GM12878 (cell line): ENCODE data around the gene UBXN7. TPM values are rescaled to one million over a fixed set of nuclear protein-coding genes. Genes with fewer than 3 reads are reported as not detected.

Experiments used
- ATAC-seq: fragments of 200-7000 bp; cut with Tn5 transposase; 3 replicates; pipeline ENCODE4 v1.9.1; 2020; ENCODE audit warnings: mild to moderate bottlenecking, moderate library complexity
- BruUV-seq: library from RNA; stranded (reverse); fragments of 400-500 nt; replicated peaks from 2 replicates; lab custom pipeline; 2021; lab: Mats Ljungman, UMichigan
- CTCF ChIA-PET: fragments of 300-600 bp; sonication (Branson Sonifier 250); formaldehyde crosslinking; extraction: SDS; loops from one replicate; lab custom pipeline; 2021; ENCODE audit warnings: inconsistent platforms; lab: Yijun Ruan, JAX
- POLR2A ChIA-PET: fragments of 350-600 bp; formaldehyde crosslinking; extraction: SDS; loops from one replicate; lab custom pipeline; 2021; ENCODE audit warnings: inconsistent platforms; lab: Charles Lee
- RAD21 ChIA-PET: fragments of 300-600 bp; sonication (Branson Sonifier 250); formaldehyde crosslinking; loops from one replicate; lab custom pipeline; 2023; ENCODE audit warnings: antibody characterized with exemption; ENCODE audit not compliant: unreplicated experiment; lab: Charles Lee
- SMC1A ChIA-PET: fragments of 300-600 bp; sonication (Branson Sonifier 250); formaldehyde crosslinking; loops from one replicate; lab custom pipeline; 2023; ENCODE audit not compliant: unreplicated experiment, uncharacterized antibody; lab: Charles Lee
- DNase-seq: peaks from one replicate; pipeline ENCODE4 v3.0.0-alpha.2; 2011; ENCODE audit warnings: low read depth, low spot score
- FAIRE-seq: peaks from 3 replicates; lab custom pipeline; 2011; peaks lifted over from hg19 to GRCh38; lab: Jason Lieb, UNC
- H2AFZ ChIP-seq: 2 replicates; pipeline ENCODE4 v1.6.0; 2011; ENCODE audit warnings: low read depth, low read length, control low read depth; ENCODE audit not compliant: control insufficient read depth
- H3K27ac ChIP-seq: 2 replicates; pipeline ENCODE4 v1.5.1; 2011; ENCODE audit warnings: control low read depth; ENCODE audit not compliant: control insufficient read depth, insufficient read depth
- H3K27me3 ChIP-seq, 2 experiments: replicated peaks in 1 of 2; 2 replicates each; pipeline versions ENCODE4 v1.6.0 to v1.6.1; 2011; ENCODE audit warnings: low read length in 1 of 2; ENCODE audit not compliant: control insufficient read depth in 2 of 2, insufficient read depth in 2 of 2
- H3K36me3 ChIP-seq, 2 experiments: 2 replicates each; pipeline ENCODE4 v1.5.1; 2011; ENCODE audit warnings: low read length in 1 of 2; ENCODE audit not compliant: control insufficient read depth in 2 of 2, insufficient read depth in 2 of 2
- H3K4me1 ChIP-seq: 2 replicates; pipeline ENCODE4 v1.6.1; 2011; ENCODE audit warnings: mild to moderate bottlenecking, low read length, moderate library complexity, mixed read lengths; ENCODE audit not compliant: control insufficient read depth, insufficient read depth
- H3K4me2 ChIP-seq: 2 replicates; pipeline ENCODE4 v1.6.0; 2011; ENCODE audit warnings: control low read depth; ENCODE audit not compliant: control insufficient read depth, insufficient read depth
- H3K4me3 ChIP-seq: fragments of 200-600 bp; sonication (generic); 2 replicates; pipeline ENCODE4 v1.5.1; 2016
- H3K79me2 ChIP-seq: 2 replicates; pipeline ENCODE4 v1.6.0; 2011; ENCODE audit warnings: low read length; ENCODE audit not compliant: control insufficient read depth, insufficient read depth
- H3K9ac ChIP-seq: 2 replicates; pipeline ENCODE4 v1.8.0; 2011; ENCODE audit warnings: low read length, control low read depth, mixed read lengths; ENCODE audit not compliant: control insufficient read depth, insufficient read depth
- H3K9me3 ChIP-seq: replicated peaks from 3 replicates; pipeline ENCODE4 v1.5.1; 2011; ENCODE audit warnings: mild to moderate bottlenecking, low read length; ENCODE audit not compliant: control insufficient read depth, insufficient read depth
- H4K20me1 ChIP-seq: 2 replicates; pipeline ENCODE4 v1.6.0; 2011; ENCODE audit not compliant: control insufficient read depth, insufficient read depth
- BACH1 ChIP-seq: fragments of 450-650 bp; IDR thresholded peaks from 2 replicates; pipeline ENCODE4 v1.6.1; 2017; ENCODE audit warnings: mild to moderate bottlenecking, borderline replicate concordance
- BCL11A ChIP-seq: IDR thresholded peaks from 2 replicates; pipeline ENCODE4 v1.6.1; 2011; ENCODE audit warnings: low read depth, low read length
- CHD1 ChIP-seq: IDR thresholded peaks from 2 replicates; pipeline ENCODE4 v1.6.1; 2012; ENCODE audit warnings: low read depth, low read length, improper control_type of control experiment
- EGR1 ChIP-seq, 2 experiments: IDR thresholded peaks; 1 replicate in 1 of 2; 2 replicates in 1 of 2; pipeline ENCODE4 v1.6.1; 2011 to 2012; ENCODE audit warnings: low read depth in 2 of 2, low read length in 2 of 2, borderline replicate concordance in 1 of 2, mild to moderate bottlenecking in 1 of 2, moderate library complexity in 1 of 2
- IRF4 ChIP-seq: IDR thresholded peaks from 2 replicates; pipeline ENCODE4 v1.6.1; 2011; ENCODE audit warnings: low read depth, low read length
- KAT2A ChIP-seq: conservative IDR thresholded peaks from 2 replicates; pipeline ENCODE4 v1.6.1; 2011; ENCODE audit warnings: low read depth, low read length; ENCODE audit not compliant: control insufficient read depth
- LARP7 ChIP-seq: fragments of 450-650 bp; IDR thresholded peaks from 2 replicates; pipeline ENCODE4 v1.6.1; 2017; ENCODE audit warnings: mild to moderate bottlenecking
- MYB ChIP-seq: fragments of 150-350 bp; IDR thresholded peaks from 2 replicates; pipeline ENCODE4 v1.6.1; 2014; ENCODE audit warnings: mild to moderate bottlenecking, low read depth, low read length, borderline replicate concordance
- NFYB ChIP-seq: IDR thresholded peaks from 2 replicates; pipeline ENCODE4 v1.6.1; 2011; ENCODE audit warnings: low read depth, mild to moderate bottlenecking, low read length, improper control_type of control experiment, moderate library complexity; ENCODE audit not compliant: insufficient read depth
- PAX5 ChIP-seq: IDR thresholded peaks from 2 replicates; pipeline ENCODE4 v1.6.1; 2011; ENCODE audit warnings: low read depth, low read length, borderline replicate concordance
- POLR2AphosphoS2 ChIP-seq: IDR thresholded peaks from 2 replicates; pipeline ENCODE4 v1.6.1; 2011; ENCODE audit warnings: low read depth, mild to moderate bottlenecking, low read length, improper control_type of control experiment, moderate library complexity
- POU2F2 ChIP-seq: IDR thresholded peaks from 3 replicates; pipeline ENCODE4 v1.6.1; 2011; ENCODE audit warnings: low read depth, mild to moderate bottlenecking, low read length, borderline replicate concordance
- RAD21 ChIP-seq: IDR thresholded peaks from 2 replicates; pipeline ENCODE4 v1.6.1; 2011; ENCODE audit warnings: mild to moderate bottlenecking, low read depth, low read length, moderate library complexity; ENCODE audit not compliant: insufficient read depth
- RB1 ChIP-seq: fragments of 450-650 bp; formaldehyde crosslinking; IDR thresholded peaks from 2 replicates; pipeline ENCODE4 v1.6.1; 2017; ENCODE audit warnings: mild to moderate bottlenecking, borderline replicate concordance
- SMAD1 ChIP-seq: fragments of 450-650 bp; IDR thresholded peaks from 2 replicates; pipeline ENCODE4 v1.6.1; 2018; ENCODE audit warnings: mild to moderate bottlenecking, low read depth; ENCODE audit not compliant: partially characterized antibody
- SRF ChIP-seq, 2 experiments: IDR thresholded peaks; 2 replicates each; pipeline ENCODE4 v1.6.1; 2011; ENCODE audit warnings: low read depth in 2 of 2, low read length in 2 of 2, mild to moderate bottlenecking in 1 of 2, moderate library complexity in 1 of 2
- SUPT20H ChIP-seq: IDR thresholded peaks from 2 replicates; pipeline ENCODE4 v1.6.1; 2011; ENCODE audit warnings: low read depth, mild to moderate bottlenecking, low read length, moderate library complexity, borderline replicate concordance; ENCODE audit not compliant: control insufficient read depth
- TAF1 ChIP-seq: IDR thresholded peaks from 2 replicates; pipeline ENCODE4 v1.6.1; 2011; ENCODE audit warnings: mild to moderate bottlenecking, low read depth, low read length, borderline replicate concordance
- TARDBP ChIP-seq: IDR thresholded peaks from 2 replicates; pipeline ENCODE4 v1.6.1; 2016; ENCODE audit warnings: borderline replicate concordance
- TCF3 ChIP-seq: IDR thresholded peaks from 2 replicates; pipeline ENCODE4 v1.6.1; 2012; ENCODE audit warnings: low read depth, mild to moderate bottlenecking, low read length, borderline replicate concordance; ENCODE audit not compliant: insufficient read depth
- WGBS: methylation state at CpG from one replicate; pipeline ENCODE4 v1.1.6; 2016; ENCODE audit warnings: low lambda C conversion rate; ENCODE audit not compliant: insufficient replicate concordance, insufficient coverage; ENCODE audit errors: missing lambda C conversion rate; 5-methylcytosine and 5-hydroxymethylcytosine counted together
- in situ Hi-C: fragments of 300-500 bp; cut with MboI; formaldehyde crosslinking; loops from 9 replicates; pipeline ENCODE4 v1.14.3; 2018; ENCODE audit warnings: mixed read lengths
- intact Hi-C: fragments of 100-400 bp; cut with micrococcal nuclease; formaldehyde crosslinking; loops from one replicate; pipeline ENCODE4 v1.14.2; 2022; ENCODE audit not compliant: unreplicated experiment
- polyA plus RNA-seq, 11 experiments: library from polyadenylated mRNA; depleted of rRNA in 4 of 11; unstranded in 6 of 11; stranded (reverse) in 5 of 11; fragments of >200 nt; fragmentation: Nextera tagmentation in 4 of 11; fragmentation: Illumina TruSeq in 1 of 11; extraction: Ambion mirVana in 4 of 11; extraction: Trizol in 1 of 11; gene quantifications; 1 replicate in 1 of 11; 2 replicates in 10 of 11; pipeline versions ENCODE4 v1.2.1 to v1.2.3, GENCODE V29; 2011 to 2016; ENCODE audit warnings: inconsistent platforms in 2 of 11, missing spikeins in 2 of 11, low read depth in 1 of 11
- total RNA-seq, 4 experiments: library from RNA; depleted of rRNA in 3 of 4; stranded (reverse); fragments of >200 nt in 3 of 4; fragmentation: Illumina TruSeq in 1 of 4; extraction: Trizol in 1 of 4; gene quantifications; 2 replicates each; pipeline versions ENCODE4 v1.2.1 to v1.2.3, GENCODE V29; 2013 to 2021
- TF ChIP-seq, protein P1 (sequence below): IDR thresholded peaks from 2 replicates; pipeline ENCODE4 v1.6.1; 2012; ENCODE audit warnings: improper control_type of control experiment, low read depth, low read length; ENCODE audit not compliant: insufficient replicate concordance

The UBXN7 gene
- total and polyA plus RNA-seq, 10 of the 15 experiments (the other 5 are each of a cell fraction or from before 2014, with no cell fraction given): 4.8 to 78.4 (median 24.9) TPM

DNA sequence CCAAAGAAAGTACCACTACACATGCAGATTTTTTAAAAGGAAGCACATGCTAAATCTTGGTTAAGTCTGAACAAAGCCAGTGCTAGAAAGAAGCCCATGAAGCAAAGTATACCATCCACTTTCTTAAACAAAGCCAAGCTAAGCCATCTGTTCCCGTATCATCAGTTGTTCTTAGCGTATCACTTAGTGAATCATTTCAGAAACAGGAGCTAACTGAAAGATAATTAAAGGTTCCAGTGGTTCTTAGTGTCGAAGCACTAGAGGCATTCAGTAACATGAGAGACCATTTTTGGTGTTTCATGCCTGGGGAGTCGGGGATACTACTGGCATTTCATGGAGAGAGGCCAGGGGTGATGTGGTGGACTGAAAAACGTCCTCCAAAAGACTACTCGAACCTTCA, 12.8 kb downstream of the UBXN7 start (continued):
- TF ChIP-seq TAF1 (no peak), LARP7 (no peak), RB1 (no peak), BCL11A (no peak), SRF (IDR thresholded peaks at IDR 0.05; ENCODE audit: low read depth in 2 of 2, low read length in 2 of 2) (no peak), SMAD1 (no peak)
- TF ChIP-seq, protein P1, sequence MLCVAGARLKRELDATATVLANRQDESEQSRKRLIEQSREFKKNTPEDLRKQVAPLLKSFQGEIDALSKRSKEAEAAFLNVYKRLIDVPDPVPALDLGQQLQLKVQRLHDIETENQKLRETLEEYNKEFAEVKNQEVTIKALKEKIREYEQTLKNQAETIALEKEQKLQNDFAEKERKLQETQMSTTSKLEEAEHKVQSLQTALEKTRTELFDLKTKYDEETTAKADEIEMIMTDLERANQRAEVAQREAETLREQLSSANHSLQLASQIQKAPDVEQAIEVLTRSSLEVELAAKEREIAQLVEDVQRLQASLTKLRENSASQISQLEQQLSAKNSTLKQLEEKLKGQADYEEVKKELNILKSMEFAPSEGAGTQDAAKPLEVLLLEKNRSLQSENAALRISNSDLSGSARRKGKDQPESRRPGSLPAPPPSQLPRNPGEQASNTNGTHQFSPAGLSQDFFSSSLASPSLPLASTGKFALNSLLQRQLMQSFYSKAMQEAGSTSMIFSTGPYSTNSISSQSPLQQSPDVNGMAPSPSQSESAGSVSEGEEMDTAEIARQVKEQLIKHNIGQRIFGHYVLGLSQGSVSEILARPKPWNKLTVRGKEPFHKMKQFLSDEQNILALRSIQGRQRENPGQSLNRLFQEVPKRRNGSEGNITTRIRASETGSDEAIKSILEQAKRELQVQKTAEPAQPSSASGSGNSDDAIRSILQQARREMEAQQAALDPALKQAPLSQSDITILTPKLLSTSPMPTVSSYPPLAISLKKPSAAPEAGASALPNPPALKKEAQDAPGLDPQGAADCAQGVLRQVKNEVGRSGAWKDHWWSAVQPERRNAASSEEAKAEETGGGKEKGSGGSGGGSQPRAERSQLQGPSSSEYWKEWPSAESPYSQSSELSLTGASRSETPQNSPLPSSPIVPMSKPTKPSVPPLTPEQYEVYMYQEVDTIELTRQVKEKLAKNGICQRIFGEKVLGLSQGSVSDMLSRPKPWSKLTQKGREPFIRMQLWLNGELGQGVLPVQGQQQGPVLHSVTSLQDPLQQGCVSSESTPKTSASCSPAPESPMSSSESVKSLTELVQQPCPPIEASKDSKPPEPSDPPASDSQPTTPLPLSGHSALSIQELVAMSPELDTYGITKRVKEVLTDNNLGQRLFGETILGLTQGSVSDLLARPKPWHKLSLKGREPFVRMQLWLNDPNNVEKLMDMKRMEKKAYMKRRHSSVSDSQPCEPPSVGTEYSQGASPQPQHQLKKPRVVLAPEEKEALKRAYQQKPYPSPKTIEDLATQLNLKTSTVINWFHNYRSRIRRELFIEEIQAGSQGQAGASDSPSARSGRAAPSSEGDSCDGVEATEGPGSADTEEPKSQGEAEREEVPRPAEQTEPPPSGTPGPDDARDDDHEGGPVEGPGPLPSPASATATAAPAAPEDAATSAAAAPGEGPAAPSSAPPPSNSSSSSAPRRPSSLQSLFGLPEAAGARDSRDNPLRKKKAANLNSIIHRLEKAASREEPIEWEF: no peak

DNA sequence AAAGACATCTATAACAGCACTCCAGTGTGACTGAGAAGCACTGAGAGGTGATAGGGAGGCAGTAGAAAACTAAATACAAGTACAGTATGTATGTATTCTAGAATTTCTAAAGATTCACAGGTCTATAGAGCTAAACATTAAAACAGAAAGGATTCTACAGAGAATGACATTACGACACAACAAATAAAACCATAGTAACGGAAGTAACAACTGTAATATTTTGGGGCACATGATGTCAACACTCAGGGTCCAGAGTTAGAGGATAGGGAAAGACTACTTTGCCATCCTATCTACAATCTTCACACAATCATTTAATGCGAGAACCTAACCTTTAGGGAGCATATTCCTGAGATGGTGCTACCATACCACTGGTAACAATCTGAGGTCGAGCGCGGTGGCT, 13.6 kb downstream of the UBXN7 start:
- no peak overlapping the region for H3K27ac ChIP-seq
- WGBS: 97% methylated on average over 6 of the region's 6 CpGs

More for the DNA sequence above, 13.6 kb downstream of the UBXN7 start:
- H3K9me3 ChIP-seq: peaks cover 4% of the 10 kb centered on the region
- FAIRE-seq (no peak), ATAC-seq (no peak), DNase-seq (no peak)
- peaks cover 91% of the 10 kb centered on the region for H3K79me2 ChIP-seq
- peaks cover 0 to 5% of the 10 kb centered on the region in 2 experiments; a peak in 2 of 4 replicates for H3K36me3 ChIP-seq
- no peaks in the 10 kb centered on the region for H4K20me1 ChIP-seq
- ChIA-PET RAD21 (no interaction called here), SMC1A (interaction anchor here (1.1 to 2.2 kb wide), 3 partner anchors 9 to 12 kb away, joined by 4 to 5 read pairs (median 4); no protein-coding TSS in a partner anchor), POLR2A (no interaction called here), CTCF (no interaction called here)
- no peak overlapping the region for H2AFZ ChIP-seq
- H3K4me1 ChIP-seq: peaks cover 10% of the 10 kb centered on the region
- TF ChIP-seq SUPT20H: no peak
- no peak for TF ChIP-seq KAT2A
- TF ChIP-seq TCF3: no peak
- no peak for TF ChIP-seq NFYB
- no peak for TF ChIP-seq POU2F2
- no peak for TF ChIP-seq CHD1
- TF ChIP-seq TARDBP: no peak
- TF ChIP-seq MYB: no peak
- no peak for TF ChIP-seq RAD21
- TF ChIP-seq PAX5: no peak
- no peak for TF ChIP-seq IRF4
- no peak for TF ChIP-seq POLR2AphosphoS2
- no peak for TF ChIP-seq BACH1
- no peak for TF ChIP-seq EGR1 (IDR thresholded peaks at IDR 0.05; ENCODE audit: borderline replicate concordance in 1 of 2, low read depth in 2 of 2, low read length in 2 of 2)
- no peak overlapping the region for H3K4me3 ChIP-seq
- no TSS peak for BruUV-seq
- no peak overlapping the region for H3K4me2 ChIP-seq
- no peak overlapping the region for H3K9ac ChIP-seq
- no peaks in the 10 kb centered on the region for H3K27me3 ChIP-seq
- in situ Hi-C loops (no loop called here), intact Hi-C loops (no loop called here)
